ENCODE measurements around the gene CREB3. TPM values are rescaled to one million over a fixed set of nuclear protein-coding genes. Genes with fewer than 3 reads are reported as not detected.
A peak's percentile ranks its signal among the peaks of the same experiment; 100 is the strongest.

Gene CREB3
- total and polyA plus RNA-seq, 9 of the 15 experiments (the other 6 are each of a cell fraction or from before 2014, with no cell fraction given) = 5.7 to 18.3 (median 14.9) TPM

DNA sequence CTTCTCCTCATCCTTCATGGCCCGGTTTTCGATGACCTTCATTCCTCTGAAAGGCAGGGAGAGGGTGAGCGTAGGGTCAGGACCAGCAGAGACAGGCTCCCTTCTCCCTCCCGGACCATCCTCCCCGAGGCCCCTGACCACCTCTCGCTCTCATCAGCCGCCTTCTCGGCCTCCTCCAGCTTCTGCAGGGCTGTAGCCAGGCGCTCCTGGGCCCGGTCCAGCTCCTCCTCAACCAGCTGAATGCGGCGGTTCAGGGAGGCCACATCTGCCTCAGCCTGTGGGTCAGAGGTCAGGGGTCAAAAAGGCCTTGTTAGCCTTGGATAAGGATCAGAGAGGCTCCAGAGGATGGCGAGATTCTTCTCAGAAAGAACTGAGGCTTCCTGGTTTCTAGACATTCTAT, 47.0 kb upstream of the CREB3 start (continued):
- no peak for TF ChIP-seq ZNF785 (CRISPR knock-in tag; IDR thresholded peaks at IDR 0.05)
- TF ChIP-seq, protein P1, sequence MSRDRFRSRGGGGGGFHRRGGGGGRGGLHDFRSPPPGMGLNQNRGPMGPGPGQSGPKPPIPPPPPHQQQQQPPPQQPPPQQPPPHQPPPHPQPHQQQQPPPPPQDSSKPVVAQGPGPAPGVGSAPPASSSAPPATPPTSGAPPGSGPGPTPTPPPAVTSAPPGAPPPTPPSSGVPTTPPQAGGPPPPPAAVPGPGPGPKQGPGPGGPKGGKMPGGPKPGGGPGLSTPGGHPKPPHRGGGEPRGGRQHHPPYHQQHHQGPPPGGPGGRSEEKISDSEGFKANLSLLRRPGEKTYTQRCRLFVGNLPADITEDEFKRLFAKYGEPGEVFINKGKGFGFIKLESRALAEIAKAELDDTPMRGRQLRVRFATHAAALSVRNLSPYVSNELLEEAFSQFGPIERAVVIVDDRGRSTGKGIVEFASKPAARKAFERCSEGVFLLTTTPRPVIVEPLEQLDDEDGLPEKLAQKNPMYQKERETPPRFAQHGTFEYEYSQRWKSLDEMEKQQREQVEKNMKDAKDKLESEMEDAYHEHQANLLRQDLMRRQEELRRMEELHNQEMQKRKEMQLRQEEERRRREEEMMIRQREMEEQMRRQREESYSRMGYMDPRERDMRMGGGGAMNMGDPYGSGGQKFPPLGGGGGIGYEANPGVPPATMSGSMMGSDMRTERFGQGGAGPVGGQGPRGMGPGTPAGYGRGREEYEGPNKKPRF (IDR thresholded peaks at IDR 0.05; ENCODE audit: low read depth, low read length) = no peak
- TF ChIP-seq XRCC3 (IDR thresholded peaks at IDR 0.05) = no peak
- TF ChIP-seq, protein P2, sequence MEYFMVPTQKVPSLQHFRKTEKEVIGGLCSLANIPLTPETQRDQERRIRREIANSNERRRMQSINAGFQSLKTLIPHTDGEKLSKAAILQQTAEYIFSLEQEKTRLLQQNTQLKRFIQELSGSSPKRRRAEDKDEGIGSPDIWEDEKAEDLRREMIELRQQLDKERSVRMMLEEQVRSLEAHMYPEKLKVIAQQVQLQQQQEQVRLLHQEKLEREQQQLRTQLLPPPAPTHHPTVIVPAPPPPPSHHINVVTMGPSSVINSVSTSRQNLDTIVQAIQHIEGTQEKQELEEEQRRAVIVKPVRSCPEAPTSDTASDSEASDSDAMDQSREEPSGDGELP (CRISPR knock-in tag; IDR thresholded peaks at IDR 0.05; ENCODE audit: borderline replicate concordance) = no peak
- TF ChIP-seq FOXA1 (IDR thresholded peaks at IDR 0.05; ENCODE audit: borderline replicate concordance) = no peak
- TF ChIP-seq, protein P3, sequence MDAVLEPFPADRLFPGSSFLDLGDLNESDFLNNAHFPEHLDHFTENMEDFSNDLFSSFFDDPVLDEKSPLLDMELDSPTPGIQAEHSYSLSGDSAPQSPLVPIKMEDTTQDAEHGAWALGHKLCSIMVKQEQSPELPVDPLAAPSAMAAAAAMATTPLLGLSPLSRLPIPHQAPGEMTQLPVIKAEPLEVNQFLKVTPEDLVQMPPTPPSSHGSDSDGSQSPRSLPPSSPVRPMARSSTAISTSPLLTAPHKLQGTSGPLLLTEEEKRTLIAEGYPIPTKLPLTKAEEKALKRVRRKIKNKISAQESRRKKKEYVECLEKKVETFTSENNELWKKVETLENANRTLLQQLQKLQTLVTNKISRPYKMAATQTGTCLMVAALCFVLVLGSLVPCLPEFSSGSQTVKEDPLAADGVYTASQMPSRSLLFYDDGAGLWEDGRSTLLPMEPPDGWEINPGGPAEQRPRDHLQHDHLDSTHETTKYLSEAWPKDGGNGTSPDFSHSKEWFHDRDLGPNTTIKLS (IDR thresholded peaks at IDR 0.05; ENCODE audit: borderline replicate concordance, low read depth) = no peak
- TF ChIP-seq SIN3B (IDR thresholded peaks at IDR 0.05; ENCODE audit: low read depth) = no peak
- TF ChIP-seq ZFPM2 (CRISPR knock-in tag; IDR thresholded peaks at IDR 0.05) = no peak
- 0 out of 2 replicates have a peak, but pooled peaks have one; percentile 27 for TF ChIP-seq NR2C2 (CRISPR knock-in tag; IDR thresholded peaks at IDR 0.05)
- peak; percentile 17; the same call in 1 of the 2 replicates for TF ChIP-seq NR2C2 (tag; IDR thresholded peaks at IDR 0.05)
